ENCODE data around the gene C8A. TPM values are rescaled to one million over a fixed set of nuclear protein-coding genes. Genes with fewer than 3 reads are reported as not detected.

Gene C8A
- total RNA-seq, 1 donor from 2014 or later, result not detected

GRCh38 chr1:56849750-56850149, 4.8 kb upstream of the C8A start:
- H3K9me3 ChIP-seq (replicated peaks), result no peaks in the 10 kb centered on the region
- H3K4me3 ChIP-seq, result no peak overlapping the region
- no peaks in the 10 kb centered on the region for H3K36me3 ChIP-seq
- no peaks in the 10 kb centered on the region for H3K4me1 ChIP-seq
- TF ChIP-seq CTCF (IDR thresholded peaks at IDR 0.05; ENCODE audit: borderline replicate concordance), result no peak
- intact Hi-C loops (cut with micrococcal nuclease), result no loop called here
- peaks cover 18% of the 10 kb centered on the region for H3K27me3 ChIP-seq (ENCODE audit: low read depth)
- H3K27ac ChIP-seq (replicated peaks), result no peak overlapping the region
- no peak for DNase-seq

- no peak overlapping the region for H3K4me3 ChIP-seq
- intact Hi-C loops (cut with micrococcal nuclease), result no loop called here
These were observed 4.2 kb upstream of the C8A start for GRCh38 chr1:56850411-56850810.

GRCh38 chr1:56850922-56851321, 3.7 kb upstream of the C8A start:
- DNase-seq, result no peak

More at GRCh38 chr1:56850411-56850810, 4.2 kb upstream of the C8A start:
- no peaks in the 10 kb centered on the region for H3K36me3 ChIP-seq
- DNase-seq, result no peak
- no peak for TF ChIP-seq CTCF (IDR thresholded peaks at IDR 0.05; ENCODE audit: borderline replicate concordance)
- peaks cover 15% of the 10 kb centered on the region for H3K27me3 ChIP-seq (ENCODE audit: low read depth)
- no peaks in the 10 kb centered on the region for H3K9me3 ChIP-seq (replicated peaks)
- H3K4me1 ChIP-seq, result no peaks in the 10 kb centered on the region
- H3K27ac ChIP-seq (replicated peaks), result no peak overlapping the region

GRCh38 chr1:56852476-56852875, 2.1 kb upstream of the C8A start:
- Histone ChIP-seq H3K4me3 (no peak overlapping the region), H3K36me3 (no peaks in the 10 kb centered on the region), H3K27ac (replicated peaks) (no peak overlapping the region), H3K27me3 (ENCODE audit: low read depth) (peaks cover 1% of the 10 kb centered on the region), H3K4me1 (no peaks in the 10 kb centered on the region), H3K9me3 (replicated peaks) (no peaks in the 10 kb centered on the region)
- intact Hi-C loops (cut with micrococcal nuclease), result no loop called here
- no peak for DNase-seq
- TF ChIP-seq CTCF (IDR thresholded peaks at IDR 0.05; ENCODE audit: borderline replicate concordance), result no peak

More at GRCh38 chr1:56850922-56851321, 3.7 kb upstream of the C8A start:
- no peak for TF ChIP-seq CTCF (IDR thresholded peaks at IDR 0.05; ENCODE audit: borderline replicate concordance)
- no peaks in the 10 kb centered on the region for H3K36me3 ChIP-seq
- no peak overlapping the region for H3K4me3 ChIP-seq
- no peaks in the 10 kb centered on the region for H3K9me3 ChIP-seq (replicated peaks)
- H3K27ac ChIP-seq (replicated peaks), result no peak overlapping the region
- intact Hi-C loops (cut with micrococcal nuclease), result no loop called here
- peaks cover 10% of the 10 kb centered on the region for H3K27me3 ChIP-seq (ENCODE audit: low read depth)
- no peaks in the 10 kb centered on the region for H3K4me1 ChIP-seq

- Histone ChIP-seq H3K27me3 (ENCODE audit: low read depth) (no peaks in the 10 kb centered on the region), H3K9me3 (replicated peaks) (no peaks in the 10 kb centered on the region), H3K27ac (replicated peaks) (no peak overlapping the region), H3K36me3 (no peaks in the 10 kb centered on the region), H3K4me3 (no peak overlapping the region), H3K4me1 (no peaks in the 10 kb centered on the region)
- no peak for DNase-seq
- TF ChIP-seq CTCF (IDR thresholded peaks at IDR 0.05; ENCODE audit: borderline replicate concordance), result no peak
- intact Hi-C loops (cut with micrococcal nuclease), result no loop called here
These were observed 593 bp downstream of the C8A start for GRCh38 chr1:56855190-56855589.

GRCh38 chr1:56856186-56856585, 1.6 kb downstream of the C8A start:
- H3K4me1 ChIP-seq, result no peaks in the 10 kb centered on the region
- intact Hi-C loops (cut with micrococcal nuclease), result no loop called here

More at GRCh38 chr1:56856186-56856585, 1.6 kb downstream of the C8A start:
- Histone ChIP-seq H3K4me3 (no peak overlapping the region), H3K9me3 (replicated peaks) (no peaks in the 10 kb centered on the region), H3K27ac (replicated peaks) (no peak overlapping the region), H3K27me3 (ENCODE audit: low read depth) (no peaks in the 10 kb centered on the region), H3K36me3 (no peaks in the 10 kb centered on the region)
- no peak for TF ChIP-seq CTCF (IDR thresholded peaks at IDR 0.05; ENCODE audit: borderline replicate concordance)
- DNase-seq, result no peak

All from left ventricle myocardium inferior (tissue), 1 donor.